Thoracic aorta endothelial cell (primary cell): Measurements from ENCODE around the gene MALRD1. TPM values are rescaled to one million over a fixed set of nuclear protein-coding genes. Genes with fewer than 3 reads are reported as not detected.
A peak's percentile ranks its signal among the peaks of the same experiment; 100 is the strongest.

Experiments used
- small RNA-seq: library from RNA; depleted of rRNA; stranded (forward); fragments of <200 nt; gene quantifications from one replicate; pipeline ENCODE3, GENCODE V24; 2012
- total RNA-seq: library from RNA; depleted of rRNA; stranded (reverse); fragments of >200 nt; gene quantifications from 2 replicates; pipeline ENCODE4 v1.2.3, GENCODE V29; 2012

MALRD1 gene
- total RNA-seq, result not detected in 2 replicates

DNA sequence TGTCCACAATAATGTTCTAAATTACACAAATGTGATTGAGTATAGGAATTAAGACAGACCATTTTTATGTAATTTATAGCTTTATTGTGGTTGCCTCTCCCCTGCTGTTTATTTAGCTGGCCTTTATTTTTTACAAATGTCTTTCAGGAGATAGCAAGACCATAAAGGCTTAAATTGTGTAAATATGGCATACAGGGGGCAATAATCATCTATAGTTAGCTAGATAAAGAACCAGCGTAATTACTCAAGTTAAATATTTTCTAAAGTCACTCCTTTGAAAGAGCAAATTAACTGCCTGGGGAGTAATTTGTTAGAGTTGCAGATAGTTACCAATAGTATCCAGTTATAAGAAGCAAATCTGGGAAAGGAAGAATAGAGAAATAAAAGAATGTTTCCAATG, at the start of gene MALRD1:
MALRD1 (plus strand) TSS at position 313 of the 400 bp plus-strand sequence. CDS start 138 bp downstream, outside the sequence.

Small RNA genes lying within 50 kb of the gene (small RNA-seq; reads per million reads assigned to genes)
- gene AL354695.1 (not detected), gene HMGN1P20 (not detected), gene RF00012 (not detected), gene RNA5SP303 (2.1 reads per million, percentile 51 among the genes with 10 or more reads in this experiment)
